ENCODE data around the gene SLC46A1. TPM values are rescaled to one million over a fixed set of nuclear protein-coding genes. Genes with fewer than 3 reads are reported as not detected.

Gene SLC46A1
- total and polyA plus RNA-seq, 2 of the 8 experiments (the other 6 are each of a cell fraction or from before 2014, with no cell fraction given), result 5.3 to 8.7 TPM

DNA sequence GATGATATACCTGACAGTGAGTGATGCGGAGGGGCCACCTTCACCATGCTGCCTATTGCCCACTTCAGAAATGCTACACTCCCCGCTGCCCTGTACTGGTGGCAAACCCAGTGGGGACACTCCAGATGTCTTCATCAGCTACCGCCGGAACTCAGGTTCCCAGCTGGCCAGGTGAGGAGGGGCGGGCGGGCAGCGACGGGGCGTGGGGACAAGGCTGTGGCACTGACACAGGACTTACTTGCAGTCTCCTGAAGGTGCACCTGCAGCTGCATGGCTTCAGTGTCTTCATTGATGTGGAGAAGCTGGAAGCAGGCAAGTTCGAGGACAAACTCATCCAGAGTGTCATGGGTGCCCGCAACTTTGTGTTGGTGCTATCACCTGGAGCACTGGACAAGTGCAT, 17.9 kb downstream of the SLC46A1 start:
- no peak overlapping the region for H3K4me2 ChIP-seq (ENCODE audit: insufficient read depth in 1 of 2, low read depth in 2 of 2, low read length in 2 of 2)
- no peak overlapping the region for H2BK5ac ChIP-seq (ENCODE audit: low read depth, low read length)
- 90% methylated on average over 11 of the region's 11 CpGs; no CpG with 5 or more reads in 1 of the 2 experiments for WGBS, 2 experiments (ENCODE audit: extremely low coverage in 1 of 2, insufficient coverage in 1 of 2, insufficient read length in 1 of 2, insufficient replicate concordance in 2 of 2, low coverage in 1 of 2, low lambda C conversion rate in 2 of 2, missing lambda C conversion rate in 1 of 2)
- 0 out of 8 replicates have a peak, but pooled peaks cover 0 to 3% (median 0%) of the 10 kb centered on the region in 4 experiments for H3K36me3 ChIP-seq (ENCODE audit: control insufficient read depth in 2 of 4, insufficient read depth in 4 of 4, low read length in 3 of 4)
- no peak overlapping the region for H3K4me3 ChIP-seq (ENCODE audit: extremely low read depth in 1 of 4, insufficient read depth in 2 of 4, low read depth in 3 of 4, low read length in 4 of 4)
- H3K79me2 ChIP-seq (ENCODE audit: control insufficient read depth in 1 of 2, insufficient read depth in 2 of 2, low read length in 2 of 2), result no peaks in the 10 kb centered on the region
- no peak overlapping the region for H2AFZ ChIP-seq (ENCODE audit: low read length)
- TF ChIP-seq SP2 (IDR thresholded peaks at IDR 0.05; ENCODE audit: low read length) (no peak), BCL11A (IDR thresholded peaks at IDR 0.05; ENCODE audit: low read depth in 2 of 2, low read length in 2 of 2) (no peak), SIX5 (IDR thresholded peaks at IDR 0.05; ENCODE audit: low read depth, low read length) (no peak), CREB1 (IDR thresholded peaks at IDR 0.05) (no peak), CBX5 (IDR thresholded peaks at IDR 0.05; ENCODE audit: low read depth, low read length) (no peak), ZNF274 (IDR thresholded peaks at IDR 0.05; ENCODE audit: borderline replicate concordance, extremely low read depth, low read length) (no peak), EP300 (IDR thresholded peaks at IDR 0.05; ENCODE audit: borderline replicate concordance in 1 of 2, low read depth in 2 of 2, low read length in 2 of 2) (no peak), TAF1 (IDR thresholded peaks at IDR 0.05; ENCODE audit: low read depth, low read length) (no peak)
- TF ChIP-seq, protein P1, sequence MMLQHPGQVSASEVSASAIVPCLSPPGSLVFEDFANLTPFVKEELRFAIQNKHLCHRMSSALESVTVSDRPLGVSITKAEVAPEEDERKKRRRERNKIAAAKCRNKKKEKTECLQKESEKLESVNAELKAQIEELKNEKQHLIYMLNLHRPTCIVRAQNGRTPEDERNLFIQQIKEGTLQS (IDR thresholded peaks at IDR 0.05; ENCODE audit: insufficient read depth, low read depth, low read length), result no peak
- TF ChIP-seq, protein P2, sequence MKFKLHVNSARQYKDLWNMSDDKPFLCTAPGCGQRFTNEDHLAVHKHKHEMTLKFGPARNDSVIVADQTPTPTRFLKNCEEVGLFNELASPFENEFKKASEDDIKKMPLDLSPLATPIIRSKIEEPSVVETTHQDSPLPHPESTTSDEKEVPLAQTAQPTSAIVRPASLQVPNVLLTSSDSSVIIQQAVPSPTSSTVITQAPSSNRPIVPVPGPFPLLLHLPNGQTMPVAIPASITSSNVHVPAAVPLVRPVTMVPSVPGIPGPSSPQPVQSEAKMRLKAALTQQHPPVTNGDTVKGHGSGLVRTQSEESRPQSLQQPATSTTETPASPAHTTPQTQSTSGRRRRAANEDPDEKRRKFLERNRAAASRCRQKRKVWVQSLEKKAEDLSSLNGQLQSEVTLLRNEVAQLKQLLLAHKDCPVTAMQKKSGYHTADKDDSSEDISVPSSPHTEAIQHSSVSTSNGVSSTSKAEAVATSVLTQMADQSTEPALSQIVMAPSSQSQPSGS (IDR thresholded peaks at IDR 0.05; ENCODE audit: low read length), result no peak
- H3K9ac ChIP-seq (replicated peaks in 1 of 4; ENCODE audit: extremely low read depth in 1 of 4, low read depth in 3 of 4, low read length in 3 of 4), result no peak overlapping the region
- no peak overlapping the region for H2BK12ac ChIP-seq (ENCODE audit: low read depth, low read length)
- H2BK120ac ChIP-seq (replicated peaks; ENCODE audit: low read depth, low read length), result no peak overlapping the region
- no peaks in the 10 kb centered on the region for H3K79me1 ChIP-seq (ENCODE audit: low read depth, low read length)
- no peak overlapping the region for H4K5ac ChIP-seq (ENCODE audit: insufficient read length, low read depth, low read length)
- H3K27me3 ChIP-seq (replicated peaks in 1 of 4; ENCODE audit: control insufficient read depth in 3 of 4, extremely low read depth in 1 of 4, insufficient read depth in 3 of 4, low read length in 3 of 4), result peaks cover 22 to 32% (median 28%) of the 10 kb centered on the region in 4 experiments
- H2AK5ac ChIP-seq (ENCODE audit: low read depth, low read length), result no peak overlapping the region
- no peak overlapping the region for H4K91ac ChIP-seq (replicated peaks; ENCODE audit: insufficient read length, low read length)
- no peak overlapping the region for H2BK15ac ChIP-seq (ENCODE audit: low read length)
- DNase-seq (ENCODE audit: low read depth in 1 of 2, low spot score in 2 of 2), result no peak
- H3K4me1 ChIP-seq (replicated peaks in 1 of 4; ENCODE audit: control insufficient read depth in 3 of 4, insufficient read depth in 4 of 4, low read length in 3 of 4), result peaks cover 0 to 13% (median 6%) of the 10 kb centered on the region in 4 experiments; a peak in 4 of 7 replicates
- FAIRE-seq, result no peak
- no peak overlapping the region for H3K23ac ChIP-seq (ENCODE audit: insufficient read length)
- no peak overlapping the region for H3K4ac ChIP-seq (replicated peaks; ENCODE audit: insufficient read length, low read depth, low read length)
- H3K56ac ChIP-seq (replicated peaks; ENCODE audit: insufficient read length, low read depth, low read length), result no peak overlapping the region
- no peak overlapping the region for H3K18ac ChIP-seq (ENCODE audit: extremely low read depth, low read length)
- no peak overlapping the region for H4K8ac ChIP-seq (ENCODE audit: extremely low read depth, insufficient read depth, low read length)
- peaks cover 13% of the 10 kb centered on the region for H3K23me2 ChIP-seq (ENCODE audit: low read depth, low read length)
- POLR2A ChIA-PET (ENCODE audit: partially characterized antibody), result interaction anchor here (1.4 to 12.7 kb wide), 2 partner anchors 14 to 17 kb away, joined by 3 to 135 read pairs; partner anchors contain the start of genes SARM1, SLC46A1 and VTN
- no peak overlapping the region for H3K14ac ChIP-seq (ENCODE audit: insufficient read length)
- H3K27ac ChIP-seq (ENCODE audit: low read depth, low read length), result no peak overlapping the region
- H4K20me1 ChIP-seq (replicated peaks in 1 of 2; ENCODE audit: control insufficient read depth in 1 of 2, insufficient read depth in 2 of 2, low read length in 2 of 2), result peaks cover 0 to 2% of the 10 kb centered on the region in 2 experiments
- CTCF ChIA-PET (ENCODE audit: partially characterized antibody), result interaction anchor here (0.7 to 14.7 kb wide), 3 partner anchors 29 to 428 kb away, joined by 3 to 142 read pairs (median 5); no protein-coding TSS in a partner anchor
- no peaks in the 10 kb centered on the region for H3K9me3 ChIP-seq (ENCODE audit: insufficient read depth in 2 of 2, low read depth in 1 of 2, low read length in 1 of 2)
- no peak overlapping the region for H2BK20ac ChIP-seq (ENCODE audit: low read length)
